Measurements from ENCODE around the gene SLC50A1.

Gene SLC50A1

DNA sequence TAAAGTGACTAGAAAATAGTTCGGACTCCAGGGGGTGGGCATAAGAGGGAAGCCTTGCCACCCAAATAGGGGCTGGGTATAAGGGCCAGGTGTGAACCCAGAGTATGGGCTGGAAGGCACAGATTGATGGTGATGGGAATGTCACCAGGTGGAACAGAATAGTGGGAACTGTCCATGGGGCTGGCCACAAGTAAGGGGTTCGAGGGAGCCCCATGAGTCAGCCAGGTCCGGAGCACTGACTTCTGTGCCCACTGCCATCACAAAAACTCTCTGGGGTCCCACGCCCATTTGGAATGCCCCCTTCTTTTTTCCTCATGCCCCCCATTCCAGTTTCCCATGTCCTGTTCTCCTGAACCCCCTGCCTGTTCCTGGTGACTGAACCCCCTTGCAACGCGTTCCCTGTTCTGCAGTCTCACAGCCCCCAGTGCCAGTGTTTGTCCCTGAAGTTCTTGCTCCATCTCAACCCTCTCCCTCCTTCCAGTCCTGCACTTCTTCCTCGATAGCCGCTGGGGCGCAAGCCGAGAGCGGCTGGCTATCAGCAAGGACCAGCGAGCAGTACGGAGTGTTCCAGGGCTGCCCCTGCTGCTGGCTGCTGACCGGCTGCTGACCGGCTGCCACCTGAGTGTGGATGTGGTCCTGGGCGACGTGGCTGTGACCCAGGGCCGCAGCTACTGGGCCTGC lies 45.9 kb downstream of the SLC50A1 start:
- DNase-seq (ENCODE audit: low read depth): no peak
- TF ChIP-seq, protein P1, sequence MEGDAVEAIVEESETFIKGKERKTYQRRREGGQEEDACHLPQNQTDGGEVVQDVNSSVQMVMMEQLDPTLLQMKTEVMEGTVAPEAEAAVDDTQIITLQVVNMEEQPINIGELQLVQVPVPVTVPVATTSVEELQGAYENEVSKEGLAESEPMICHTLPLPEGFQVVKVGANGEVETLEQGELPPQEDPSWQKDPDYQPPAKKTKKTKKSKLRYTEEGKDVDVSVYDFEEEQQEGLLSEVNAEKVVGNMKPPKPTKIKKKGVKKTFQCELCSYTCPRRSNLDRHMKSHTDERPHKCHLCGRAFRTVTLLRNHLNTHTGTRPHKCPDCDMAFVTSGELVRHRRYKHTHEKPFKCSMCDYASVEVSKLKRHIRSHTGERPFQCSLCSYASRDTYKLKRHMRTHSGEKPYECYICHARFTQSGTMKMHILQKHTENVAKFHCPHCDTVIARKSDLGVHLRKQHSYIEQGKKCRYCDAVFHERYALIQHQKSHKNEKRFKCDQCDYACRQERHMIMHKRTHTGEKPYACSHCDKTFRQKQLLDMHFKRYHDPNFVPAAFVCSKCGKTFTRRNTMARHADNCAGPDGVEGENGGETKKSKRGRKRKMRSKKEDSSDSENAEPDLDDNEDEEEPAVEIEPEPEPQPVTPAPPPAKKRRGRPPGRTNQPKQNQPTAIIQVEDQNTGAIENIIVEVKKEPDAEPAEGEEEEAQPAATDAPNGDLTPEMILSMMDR (conservative IDR thresholded peaks at IDR 0.05; ENCODE audit: low read depth, low read length): no peak
- no peak overlapping the region for H3K4me3 ChIP-seq (ENCODE audit: low read length)

DNA sequence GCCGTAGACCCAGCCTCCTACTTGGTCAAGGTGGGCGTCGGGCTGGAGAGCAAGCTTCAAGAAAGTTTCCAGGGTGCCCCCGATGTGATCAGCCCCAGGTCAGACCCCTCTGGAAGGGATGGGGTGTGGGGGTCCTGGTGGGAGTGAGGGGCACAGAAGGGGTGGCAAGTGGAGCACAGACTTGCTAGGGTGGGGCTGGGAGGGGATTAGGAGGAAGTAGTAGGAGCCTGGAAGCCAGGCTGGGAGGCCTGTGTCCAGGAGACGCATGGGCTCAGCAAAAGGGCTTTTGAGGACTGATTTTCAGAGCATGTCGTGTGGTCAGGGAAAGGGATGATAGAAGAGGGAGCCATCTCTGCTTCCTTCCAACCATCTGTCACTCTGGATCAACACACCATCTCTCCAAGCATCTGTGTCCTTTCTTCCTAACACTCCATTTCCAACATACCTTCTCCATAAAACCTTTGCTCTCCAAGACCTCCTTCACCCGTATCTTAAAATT lies 46.4 kb downstream of the SLC50A1 start:
- H3K4me3 ChIP-seq (ENCODE audit: low read length): no peak overlapping the region
- TF ChIP-seq, protein P1 (conservative IDR thresholded peaks at IDR 0.05; ENCODE audit: low read depth, low read length): no peak
- no peak for DNase-seq (ENCODE audit: low read depth)

DNA sequence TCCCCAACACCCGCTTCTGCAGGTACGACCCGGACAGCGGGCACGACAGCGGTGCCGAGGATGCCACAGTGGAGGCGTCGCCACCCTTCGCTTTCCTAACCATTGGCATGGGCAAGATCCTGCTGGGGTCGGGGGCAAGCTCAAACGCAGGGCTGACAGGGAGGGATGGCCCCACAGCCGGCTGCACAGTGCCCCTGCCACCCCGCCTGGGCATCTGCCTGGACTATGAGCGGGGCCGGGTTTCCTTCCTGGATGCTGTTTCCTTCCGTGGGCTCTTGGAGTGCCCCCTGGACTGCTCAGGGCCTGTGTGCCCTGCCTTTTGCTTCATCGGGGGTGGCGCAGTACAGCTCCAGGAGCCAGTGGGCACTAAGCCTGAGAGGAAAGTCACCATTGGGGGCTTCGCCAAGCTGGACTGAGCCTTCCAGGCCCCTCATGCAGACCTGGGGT lies 48.1 kb downstream of the SLC50A1 start:
- no peak for DNase-seq (ENCODE audit: low read depth)
- TF ChIP-seq, protein P1 (conservative IDR thresholded peaks at IDR 0.05; ENCODE audit: low read depth, low read length): no peak
- no peak overlapping the region for H3K4me3 ChIP-seq (ENCODE audit: low read length)

DNA sequence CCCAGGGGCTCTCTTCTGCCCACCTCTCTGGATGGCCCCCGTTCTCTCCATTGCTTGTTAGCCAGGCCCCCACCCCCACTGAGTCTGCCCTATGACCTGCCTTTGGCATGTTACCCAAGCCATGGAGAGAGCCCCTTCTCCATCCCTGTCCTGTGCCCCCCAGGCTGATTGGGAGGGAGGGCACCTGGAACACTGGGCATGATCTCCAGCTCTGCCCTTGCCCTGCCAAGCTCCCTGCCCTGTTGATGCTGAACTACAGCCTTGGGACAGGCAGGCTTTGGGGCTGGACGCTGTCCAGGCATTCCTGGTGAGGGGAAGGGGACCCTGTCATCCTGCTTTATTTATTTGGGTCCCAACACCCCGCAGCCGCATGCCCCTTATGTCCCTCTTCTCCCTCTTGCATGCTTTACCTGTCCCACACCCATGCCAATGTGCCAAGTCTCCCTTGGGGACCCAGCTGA lies 48.7 kb downstream of the SLC50A1 start:
- DNase-seq (ENCODE audit: low read depth): no peak
- TF ChIP-seq, protein P1 (conservative IDR thresholded peaks at IDR 0.05; ENCODE audit: low read depth, low read length): no peak

DNA sequence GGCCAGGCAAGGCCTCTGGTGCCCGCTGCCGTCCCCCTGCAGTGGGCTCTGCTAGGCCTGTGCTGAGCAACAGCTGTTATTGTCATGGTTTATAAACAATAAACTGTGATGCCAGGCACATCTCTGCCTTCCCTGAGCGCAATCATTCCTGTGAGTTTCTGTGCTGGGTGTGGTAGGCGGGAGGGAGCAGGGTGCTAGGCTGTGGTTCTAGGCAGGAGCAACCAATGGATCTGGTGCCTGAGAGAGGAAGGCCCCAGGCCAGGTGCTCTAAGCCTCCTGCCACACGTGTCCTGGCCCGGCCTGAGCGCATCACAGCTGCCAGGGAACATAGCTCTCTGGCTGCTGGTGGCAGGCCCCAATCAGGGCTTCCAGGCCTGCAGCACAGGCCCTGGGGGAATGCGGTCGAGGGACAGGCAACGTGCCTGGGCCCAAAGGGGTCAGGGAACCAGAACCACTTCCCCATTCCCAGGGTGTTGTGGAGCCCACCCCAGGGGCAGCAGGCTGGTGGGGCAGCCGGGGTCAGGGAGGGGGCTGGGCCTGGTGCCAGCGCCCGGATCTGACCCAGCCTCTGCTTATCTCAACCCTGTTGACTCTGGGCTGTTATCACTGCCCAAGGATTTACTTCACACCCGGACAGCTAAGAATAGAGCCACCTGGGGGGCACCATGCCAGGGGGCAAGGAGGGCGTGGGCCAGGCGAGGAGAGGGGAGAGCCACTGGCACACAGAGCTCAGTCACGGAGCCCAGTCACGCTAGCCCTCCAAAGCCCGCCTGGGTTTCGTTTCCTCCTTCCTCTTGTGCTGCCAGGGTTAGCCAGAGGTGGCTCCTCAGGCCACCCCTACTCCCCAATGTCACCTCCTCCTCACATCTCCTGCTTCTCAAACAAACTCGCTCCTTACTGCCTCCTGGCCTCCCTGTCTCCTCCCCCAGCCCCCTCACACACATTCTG lies 49.5 kb downstream of the SLC50A1 start:
- DNase-seq (ENCODE audit: low read depth): no peak
- TF ChIP-seq, protein P1 (conservative IDR thresholded peaks at IDR 0.05; ENCODE audit: low read depth, low read length): no peak
- H3K4me3 ChIP-seq (ENCODE audit: low read length): no peak overlapping the region

More for the DNA sequence above, 48.7 kb downstream of the SLC50A1 start:
- H3K4me3 ChIP-seq (ENCODE audit: low read length): no peak overlapping the region

DNA sequence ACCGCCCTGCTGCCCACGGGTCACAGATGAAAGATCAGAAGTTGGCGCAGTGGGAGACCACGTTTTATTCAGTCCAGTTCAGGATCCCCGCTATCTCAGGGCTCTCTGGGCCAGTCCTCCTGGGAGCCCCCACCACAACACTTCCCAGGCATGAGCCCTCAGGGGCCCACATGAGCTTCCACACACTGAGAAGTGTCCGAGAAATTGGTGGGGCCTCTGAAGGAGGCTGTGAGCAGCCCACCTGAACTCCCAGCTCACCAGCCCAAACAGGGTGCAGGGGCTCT lies 50.1 kb downstream of the SLC50A1 start:
- DNase-seq (ENCODE audit: low read depth): no peak
- no peak overlapping the region for H3K4me3 ChIP-seq (ENCODE audit: low read length)
- TF ChIP-seq, protein P1 (conservative IDR thresholded peaks at IDR 0.05; ENCODE audit: low read depth, low read length): no peak

All from retinal pigment epithelial cell (primary cell).